ENCODE measurements around the gene PEAR1. TPM values are rescaled to one million over a fixed set of nuclear protein-coding genes. Genes with fewer than 3 reads are reported as not detected.

The PEAR1 gene
- total and polyA plus RNA-seq, 2 donors (not counting 1 experiment from before 2014, with no cell fraction given) = 2.6 to 41.5 TPM

DNA sequence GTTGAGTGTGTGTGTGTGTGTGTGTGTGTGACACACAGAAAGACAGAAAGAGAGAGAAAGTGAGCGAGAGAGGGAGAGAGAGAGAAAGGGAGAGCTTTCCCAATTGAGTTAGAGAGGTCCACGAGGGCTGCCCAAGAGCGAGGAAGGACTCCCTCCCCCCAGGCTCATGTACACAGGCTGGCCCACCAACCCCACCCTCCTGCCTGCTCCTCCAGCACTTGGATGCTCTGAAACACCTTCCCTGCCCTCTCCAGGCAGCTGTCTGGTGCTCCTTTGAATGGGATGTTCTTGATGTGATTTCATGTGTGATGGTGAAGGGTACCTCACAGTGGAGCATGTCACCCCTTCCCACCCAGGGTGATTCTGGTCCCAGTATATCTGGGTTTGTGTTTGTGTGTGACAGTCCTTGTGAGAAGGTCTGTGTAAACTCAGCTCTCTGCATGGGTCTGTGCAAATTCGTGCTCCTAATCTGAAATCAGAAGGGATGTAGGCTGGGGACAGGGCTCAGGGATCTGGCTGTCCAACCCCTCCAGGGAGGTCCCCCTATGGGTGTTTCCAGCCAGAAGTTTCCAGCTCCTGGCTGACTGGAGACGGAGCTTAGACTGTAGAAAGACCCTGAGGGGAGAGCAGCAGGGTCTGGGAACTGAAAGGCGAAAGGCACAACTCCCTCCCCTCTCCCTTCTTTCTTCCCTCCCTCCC is 6.8 kb upstream of the PEAR1 start:
- no peak overlapping the region for H3K27ac ChIP-seq (ENCODE audit: insufficient read depth, low read length)
- no peaks in the 10 kb centered on the region for H3K9me3 ChIP-seq (ENCODE audit: control insufficient read depth, insufficient read depth, low read depth, low read length)
- H2AFZ ChIP-seq (ENCODE audit: low read length) = no peak overlapping the region
- H3K4me2 ChIP-seq (ENCODE audit: extremely low read depth, insufficient read depth, low read length) = no peak overlapping the region
- no peaks in the 10 kb centered on the region for H3K79me2 ChIP-seq (ENCODE audit: control insufficient read depth, insufficient read depth, low read length)
- H3K9ac ChIP-seq (ENCODE audit: insufficient read depth, low read length) = no peak overlapping the region
- no peak overlapping the region for H3K4me3 ChIP-seq (replicated peaks in 1 of 4; ENCODE audit: control extremely low read depth in 1 of 4, insufficient read depth in 1 of 4, low read depth in 3 of 4, low read length in 4 of 4)
- H3K4me1 ChIP-seq (ENCODE audit: control insufficient read depth, extremely low read depth, insufficient read depth, low read length) = no peaks in the 10 kb centered on the region
- H3K27me3 ChIP-seq (ENCODE audit: control insufficient read depth, insufficient read depth, low read length) = peaks cover 48% of the 10 kb centered on the region
- no peaks in the 10 kb centered on the region for H3K36me3 ChIP-seq (ENCODE audit: control insufficient read depth, insufficient read depth, low read length)
- no peaks in the 10 kb centered on the region for H4K20me1 ChIP-seq (ENCODE audit: control insufficient read depth, extremely low read depth, insufficient read depth, low read length)
- DNase-seq (ENCODE audit: low read depth in 2 of 2) = no peak
- TF ChIP-seq EZH2 (IDR thresholded peaks at IDR 0.05; ENCODE audit: low read length, missing control alignments) = no peak
- TF ChIP-seq, protein P1, sequence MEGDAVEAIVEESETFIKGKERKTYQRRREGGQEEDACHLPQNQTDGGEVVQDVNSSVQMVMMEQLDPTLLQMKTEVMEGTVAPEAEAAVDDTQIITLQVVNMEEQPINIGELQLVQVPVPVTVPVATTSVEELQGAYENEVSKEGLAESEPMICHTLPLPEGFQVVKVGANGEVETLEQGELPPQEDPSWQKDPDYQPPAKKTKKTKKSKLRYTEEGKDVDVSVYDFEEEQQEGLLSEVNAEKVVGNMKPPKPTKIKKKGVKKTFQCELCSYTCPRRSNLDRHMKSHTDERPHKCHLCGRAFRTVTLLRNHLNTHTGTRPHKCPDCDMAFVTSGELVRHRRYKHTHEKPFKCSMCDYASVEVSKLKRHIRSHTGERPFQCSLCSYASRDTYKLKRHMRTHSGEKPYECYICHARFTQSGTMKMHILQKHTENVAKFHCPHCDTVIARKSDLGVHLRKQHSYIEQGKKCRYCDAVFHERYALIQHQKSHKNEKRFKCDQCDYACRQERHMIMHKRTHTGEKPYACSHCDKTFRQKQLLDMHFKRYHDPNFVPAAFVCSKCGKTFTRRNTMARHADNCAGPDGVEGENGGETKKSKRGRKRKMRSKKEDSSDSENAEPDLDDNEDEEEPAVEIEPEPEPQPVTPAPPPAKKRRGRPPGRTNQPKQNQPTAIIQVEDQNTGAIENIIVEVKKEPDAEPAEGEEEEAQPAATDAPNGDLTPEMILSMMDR (conservative IDR thresholded peaks at IDR 0.05 in 1 of 2, IDR thresholded peaks at IDR 0.05 in 1 of 2; ENCODE audit: low read depth in 1 of 2, low read length in 2 of 2) = no peak

DNA sequence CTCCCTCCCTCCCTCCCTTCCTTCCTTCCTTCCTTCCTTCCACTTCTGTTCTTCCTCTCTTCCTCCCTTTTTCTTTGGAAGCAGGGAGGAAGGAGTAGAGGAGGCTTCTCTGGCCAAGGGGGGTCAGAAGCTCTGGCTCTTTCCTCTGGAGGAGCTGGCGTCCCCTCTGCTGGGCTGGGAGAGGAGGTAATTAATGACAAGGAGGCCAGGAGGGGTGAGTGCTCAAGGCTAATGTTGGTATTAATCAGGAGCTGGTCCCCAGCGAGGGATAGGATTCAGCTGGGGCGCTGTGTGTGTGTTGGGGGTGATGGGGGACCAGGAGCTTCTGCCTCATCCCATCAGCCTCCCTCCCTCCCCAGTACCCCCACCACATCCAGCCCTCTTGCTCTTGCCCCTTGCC is 6.2 kb upstream of the PEAR1 start:
- Histone ChIP-seq H3K36me3 (ENCODE audit: control insufficient read depth, insufficient read depth, low read length) (no peaks in the 10 kb centered on the region), H3K79me2 (ENCODE audit: control insufficient read depth, insufficient read depth, low read length) (no peaks in the 10 kb centered on the region), H3K4me1 (ENCODE audit: control insufficient read depth, extremely low read depth, insufficient read depth, low read length) (no peaks in the 10 kb centered on the region), H3K27ac (ENCODE audit: insufficient read depth, low read length) (no peak overlapping the region), H3K9ac (ENCODE audit: insufficient read depth, low read length) (no peak overlapping the region), H4K20me1 (ENCODE audit: control insufficient read depth, extremely low read depth, insufficient read depth, low read length) (no peaks in the 10 kb centered on the region), H2AFZ (ENCODE audit: low read length) (no peak overlapping the region), H3K4me3 (replicated peaks in 1 of 4; ENCODE audit: control extremely low read depth in 1 of 4, insufficient read depth in 1 of 4, low read depth in 3 of 4, low read length in 4 of 4) (no peak overlapping the region), H3K27me3 (ENCODE audit: control insufficient read depth, insufficient read depth, low read length) (peaks cover 43% of the 10 kb centered on the region), H3K9me3 (ENCODE audit: control insufficient read depth, insufficient read depth, low read depth, low read length) (no peaks in the 10 kb centered on the region), H3K4me2 (ENCODE audit: extremely low read depth, insufficient read depth, low read length) (no peak overlapping the region)
- TF ChIP-seq, protein P1 (conservative IDR thresholded peaks at IDR 0.05 in 1 of 2, IDR thresholded peaks at IDR 0.05 in 1 of 2; ENCODE audit: low read depth in 1 of 2, low read length in 2 of 2) = no peak
- no peak for TF ChIP-seq EZH2 (IDR thresholded peaks at IDR 0.05; ENCODE audit: low read length, missing control alignments)
- DNase-seq (ENCODE audit: low read depth in 2 of 2) = no peak

DNA sequence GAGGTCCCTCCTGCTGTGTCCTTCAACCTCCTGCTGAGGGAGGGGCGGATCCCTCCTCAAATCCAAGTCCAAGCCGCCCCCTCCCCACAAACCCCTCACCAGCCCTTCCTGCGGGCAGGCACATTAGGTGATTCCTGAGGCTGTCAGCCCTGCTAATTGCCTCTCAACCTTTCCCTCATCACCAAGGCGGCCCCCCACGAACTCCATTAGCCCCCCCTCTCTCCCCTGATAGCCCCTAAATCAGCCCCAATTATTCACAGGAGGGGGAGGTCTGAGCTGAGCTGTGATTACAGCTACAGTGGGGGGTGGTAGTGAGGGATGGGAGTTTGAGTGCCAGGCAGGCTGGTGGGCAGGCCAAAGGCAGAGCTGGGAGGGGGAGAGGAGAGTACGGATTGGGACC is 5.8 kb upstream of the PEAR1 start:
- Histone ChIP-seq H3K27me3 (ENCODE audit: control insufficient read depth, insufficient read depth, low read length) (peaks cover 39% of the 10 kb centered on the region), H3K79me2 (ENCODE audit: control insufficient read depth, insufficient read depth, low read length) (no peaks in the 10 kb centered on the region), H3K4me1 (ENCODE audit: control insufficient read depth, extremely low read depth, insufficient read depth, low read length) (no peaks in the 10 kb centered on the region), H3K27ac (ENCODE audit: insufficient read depth, low read length) (no peak overlapping the region), H3K4me3 (replicated peaks in 1 of 4; ENCODE audit: control extremely low read depth in 1 of 4, insufficient read depth in 1 of 4, low read depth in 3 of 4, low read length in 4 of 4) (no peak overlapping the region), H3K9ac (ENCODE audit: insufficient read depth, low read length) (no peak overlapping the region), H3K4me2 (ENCODE audit: extremely low read depth, insufficient read depth, low read length) (no peak overlapping the region), H3K36me3 (ENCODE audit: control insufficient read depth, insufficient read depth, low read length) (no peaks in the 10 kb centered on the region), H3K9me3 (ENCODE audit: control insufficient read depth, insufficient read depth, low read depth, low read length) (no peaks in the 10 kb centered on the region), H4K20me1 (ENCODE audit: control insufficient read depth, extremely low read depth, insufficient read depth, low read length) (no peaks in the 10 kb centered on the region), H2AFZ (ENCODE audit: low read length) (no peak overlapping the region)
- TF ChIP-seq EZH2 (IDR thresholded peaks at IDR 0.05; ENCODE audit: low read length, missing control alignments) = no peak
- TF ChIP-seq, protein P1 (conservative IDR thresholded peaks at IDR 0.05 in 1 of 2, IDR thresholded peaks at IDR 0.05 in 1 of 2; ENCODE audit: low read depth in 1 of 2, low read length in 2 of 2) = no peak
- DNase-seq (ENCODE audit: low read depth in 2 of 2) = no peak

Measured in fibroblast of lung (primary cell).